GM20000 (cell line): ENCODE data around the gene TAF8.

Source experiments
- DNase-seq: peaks from one replicate; pipeline ENCODE4 v3.0.0; 2012; ENCODE audit warnings: low spot score
- CTCF ChIP-seq: IDR thresholded peaks from 2 replicates; pipeline ENCODE4 v1.5.1; 2012; ENCODE audit warnings: mild to moderate bottlenecking, control low read depth; ENCODE audit errors: extremely low read depth, missing control alignments

The TAF8 gene

GRCh38 chr6:42095094-42095493 lies 44.8 kb downstream of the TAF8 start:
- DNase-seq: no peak
- no peak for TF ChIP-seq CTCF

GRCh38 chr6:42095776-42096541 lies 45.6 kb downstream of the TAF8 start:
- no peak for TF ChIP-seq CTCF
- no peak for DNase-seq

- DNase-seq: no peak
These were observed 49.2 kb downstream of the TAF8 start for GRCh38 chr6:42099340-42100028.

GRCh38 chr6:42100029-42100901 lies 49.9 kb downstream of the TAF8 start:
- no peak for DNase-seq
- no peak for TF ChIP-seq CTCF

More at GRCh38 chr6:42099340-42100028, 49.2 kb downstream of the TAF8 start:
- TF ChIP-seq CTCF: no peak

GRCh38 chr6:42101186-42101657 lies 50.9 kb downstream of the TAF8 start:
- DNase-seq: no peak
- no peak for TF ChIP-seq CTCF

GRCh38 chr6:42103216-42103615 lies 52.9 kb downstream of the TAF8 start:
- no peak for DNase-seq

More at GRCh38 chr6:42103216-42103615, 52.9 kb downstream of the TAF8 start:
- TF ChIP-seq CTCF: no peak
